ENCODE data around the gene OGA. TPM values are rescaled to one million over a fixed set of nuclear protein-coding genes. Genes with fewer than 3 reads are reported as not detected.

Gene OGA
- polyA plus RNA-seq, 3 donors, result 6.9 to 104 (median 15.3) TPM

DNA sequence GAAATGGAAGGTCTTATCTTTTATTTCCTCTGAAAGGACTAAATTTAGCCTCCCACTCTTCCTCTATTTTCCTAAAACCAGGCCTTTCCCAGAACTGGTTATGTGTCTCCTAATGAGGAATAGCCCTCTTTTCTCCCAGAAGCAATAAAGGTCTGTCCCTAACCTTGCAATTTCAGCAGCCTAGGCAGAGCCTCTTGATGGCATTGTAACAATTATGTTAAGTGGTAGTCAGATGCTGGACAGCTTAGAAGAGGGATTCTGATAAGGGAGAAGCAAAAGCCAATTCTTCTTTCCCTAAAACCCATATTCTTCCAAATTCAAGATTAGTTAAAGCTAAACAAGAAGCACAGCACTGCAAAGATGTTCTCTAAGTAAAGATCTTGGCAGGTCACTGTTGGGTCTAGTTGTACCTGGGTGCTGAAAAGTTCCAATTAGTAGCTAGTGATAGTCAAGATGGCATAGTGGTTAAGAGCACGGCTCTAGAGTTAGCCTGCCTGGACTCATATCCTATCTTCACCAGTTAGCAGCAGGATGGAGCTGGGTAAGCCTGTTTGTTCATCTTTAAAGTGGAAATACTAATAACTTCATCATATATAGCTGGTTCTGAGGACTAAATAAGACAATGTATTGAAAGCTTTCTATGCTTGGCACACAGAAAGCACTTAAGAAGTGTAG, 39.7 kb upstream of the OGA start:
- H3K9ac ChIP-seq (ENCODE audit: insufficient read depth, low read length, poor library complexity, severe bottlenecking), result no peak overlapping the region
- Mint-ChIP-seq H3K27me3 (ENCODE audit: low read depth in 3 of 3) (peaks cover 0 to 2% (median 0%) of the 10 kb centered on the region in 3 donors), H3K36me3 (peaks cover 30 to 42% of the 10 kb centered on the region in 2 donors), H3K9me3 (peaks cover 5 to 13% (median 9%) of the 10 kb centered on the region in 7 donors), H3K27ac (peak overlapping the region in 2 of 7 donors; percentile 12 to 42), H3K4me3 (no peak overlapping the region), H3K4me1 (peaks cover 2% of the 10 kb centered on the region)
- H3K4me3 ChIP-seq (replicated peaks in 1 of 3; ENCODE audit: low read depth in 2 of 3, low read length in 3 of 3), result no peak overlapping the region
- no peak overlapping the region for H3K4me2 ChIP-seq (replicated peaks; ENCODE audit: extremely low read depth, low read length, poor library complexity, severe bottlenecking)
- no peaks in the 10 kb centered on the region for H3K4me1 ChIP-seq (ENCODE audit: control insufficient read depth in 1 of 2, insufficient read depth in 2 of 2, low read length in 2 of 2)
- TF ChIP-seq, protein P1, sequence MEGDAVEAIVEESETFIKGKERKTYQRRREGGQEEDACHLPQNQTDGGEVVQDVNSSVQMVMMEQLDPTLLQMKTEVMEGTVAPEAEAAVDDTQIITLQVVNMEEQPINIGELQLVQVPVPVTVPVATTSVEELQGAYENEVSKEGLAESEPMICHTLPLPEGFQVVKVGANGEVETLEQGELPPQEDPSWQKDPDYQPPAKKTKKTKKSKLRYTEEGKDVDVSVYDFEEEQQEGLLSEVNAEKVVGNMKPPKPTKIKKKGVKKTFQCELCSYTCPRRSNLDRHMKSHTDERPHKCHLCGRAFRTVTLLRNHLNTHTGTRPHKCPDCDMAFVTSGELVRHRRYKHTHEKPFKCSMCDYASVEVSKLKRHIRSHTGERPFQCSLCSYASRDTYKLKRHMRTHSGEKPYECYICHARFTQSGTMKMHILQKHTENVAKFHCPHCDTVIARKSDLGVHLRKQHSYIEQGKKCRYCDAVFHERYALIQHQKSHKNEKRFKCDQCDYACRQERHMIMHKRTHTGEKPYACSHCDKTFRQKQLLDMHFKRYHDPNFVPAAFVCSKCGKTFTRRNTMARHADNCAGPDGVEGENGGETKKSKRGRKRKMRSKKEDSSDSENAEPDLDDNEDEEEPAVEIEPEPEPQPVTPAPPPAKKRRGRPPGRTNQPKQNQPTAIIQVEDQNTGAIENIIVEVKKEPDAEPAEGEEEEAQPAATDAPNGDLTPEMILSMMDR (IDR thresholded peaks at IDR 0.05), result no peak
- no peak for DNase-seq
- no CpG with 5 or more reads among the region's 1 CpG for WGBS (ENCODE audit: insufficient coverage)
- H3K27me3 ChIP-seq (ENCODE audit: control insufficient read depth in 2 of 2, insufficient read depth in 2 of 2, low read length in 2 of 2), result no peaks in the 10 kb centered on the region
- H4K20me1 ChIP-seq (ENCODE audit: insufficient read depth, low read length), result peaks cover 41% of the 10 kb centered on the region
- H3K36me3 ChIP-seq (replicated peaks in 1 of 2; ENCODE audit: control insufficient read depth in 1 of 2, insufficient read depth in 2 of 2, low read length in 2 of 2), result peaks cover 6 to 37% of the 10 kb centered on the region in 2 donors
- no peaks in the 10 kb centered on the region for H3K79me2 ChIP-seq (ENCODE audit: insufficient read depth, low read length)
- no peaks in the 10 kb centered on the region for H3K9me3 ChIP-seq (replicated peaks in 1 of 2; ENCODE audit: control insufficient read depth in 1 of 2, insufficient read depth in 1 of 2, low read length in 2 of 2)
- intact Hi-C loops (cut with micrococcal nuclease), result no loop called here
- H2AFZ ChIP-seq (ENCODE audit: insufficient read depth, low read depth, low read length, poor library complexity, severe bottlenecking), result no peak overlapping the region
- no peak overlapping the region for H3K27ac ChIP-seq (ENCODE audit: low read depth in 1 of 2, low read length in 2 of 2)

GRCh38 chr10:101856626-101857025, 38.4 kb upstream of the OGA start:
- no peak overlapping the region for H3K27ac ChIP-seq (ENCODE audit: low read depth in 1 of 2, low read length in 2 of 2)
- H3K36me3 Mint-ChIP-seq, result peaks cover 25 to 43% of the 10 kb centered on the region in 2 donors
- peaks cover 2 to 10% (median 7%) of the 10 kb centered on the region in 7 donors for H3K9me3 Mint-ChIP-seq
- H3K36me3 ChIP-seq (replicated peaks in 1 of 2; ENCODE audit: control insufficient read depth in 1 of 2, insufficient read depth in 2 of 2, low read length in 2 of 2), result peaks cover 8 to 35% of the 10 kb centered on the region in 2 donors
- intact Hi-C loops (cut with micrococcal nuclease), result no loop called here
- H3K4me3 ChIP-seq (replicated peaks in 1 of 3; ENCODE audit: low read depth in 2 of 3, low read length in 3 of 3), result no peak overlapping the region
- TF ChIP-seq, protein P1 (IDR thresholded peaks at IDR 0.05), result no peak
- no peaks in the 10 kb centered on the region for H3K4me1 ChIP-seq (ENCODE audit: control insufficient read depth in 1 of 2, insufficient read depth in 2 of 2, low read length in 2 of 2)
- H4K20me1 ChIP-seq (ENCODE audit: insufficient read depth, low read length), result peaks cover 47% of the 10 kb centered on the region
- H3K9me3 ChIP-seq (replicated peaks in 1 of 2; ENCODE audit: control insufficient read depth in 1 of 2, insufficient read depth in 1 of 2, low read length in 2 of 2), result no peaks in the 10 kb centered on the region
- H3K9ac ChIP-seq (ENCODE audit: insufficient read depth, low read length, poor library complexity, severe bottlenecking), result no peak overlapping the region
- no peak for DNase-seq
- H3K4me1 Mint-ChIP-seq, result peaks cover 2% of the 10 kb centered on the region
- no peak overlapping the region for H3K27ac Mint-ChIP-seq
- H3K4me3 Mint-ChIP-seq, result no peak overlapping the region
- no peak overlapping the region for H3K4me2 ChIP-seq (replicated peaks; ENCODE audit: extremely low read depth, low read length, poor library complexity, severe bottlenecking)
- H2AFZ ChIP-seq (ENCODE audit: insufficient read depth, low read depth, low read length, poor library complexity, severe bottlenecking), result no peak overlapping the region
- no peaks in the 10 kb centered on the region for H3K79me2 ChIP-seq (ENCODE audit: insufficient read depth, low read length)
- H3K27me3 Mint-ChIP-seq (ENCODE audit: low read depth in 3 of 3), result peaks cover 0 to 2% (median 0%) of the 10 kb centered on the region in 3 donors
- H3K27me3 ChIP-seq (ENCODE audit: control insufficient read depth in 2 of 2, insufficient read depth in 2 of 2, low read length in 2 of 2), result no peaks in the 10 kb centered on the region

All from CD14-positive monocyte (primary cell).